ENCODE measurements around the gene SETBP1. TPM values are rescaled to one million over a fixed set of nuclear protein-coding genes. Genes with fewer than 3 reads are reported as not detected.

Gene SETBP1
- total and polyA plus RNA-seq, 4 donors: 23.1 to 39.8 (median 27.8) TPM

DNA sequence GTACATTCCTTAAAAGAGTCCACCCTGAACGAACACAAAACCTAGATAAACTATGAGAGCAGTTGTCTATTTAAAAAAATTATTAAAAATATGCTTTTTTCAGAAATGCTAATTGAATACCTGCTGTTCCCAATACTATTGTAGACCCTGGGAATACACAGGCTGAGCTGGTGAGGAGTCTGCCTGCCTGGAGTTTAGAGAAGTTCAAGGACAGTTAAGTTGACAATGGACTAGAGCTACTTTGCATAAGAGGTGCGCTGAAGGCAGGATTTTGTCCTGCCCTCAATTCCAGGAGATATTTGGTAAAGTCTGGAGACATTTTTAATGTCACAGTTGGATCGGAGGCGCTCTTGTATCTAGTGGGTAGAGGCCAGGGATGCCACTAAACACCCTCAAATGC, 110.2 kb downstream of the SETBP1 start:
- no peak overlapping the region for H3K4me3 ChIP-seq (ENCODE audit: low read depth, low read length)
- WGBS (ENCODE audit: insufficient coverage): 100% methylated on average over 1 of the region's 4 CpGs
- no peaks in the 10 kb centered on the region for H3K27me3 ChIP-seq (ENCODE audit: control insufficient read depth, insufficient read depth, low read length)
- no peaks in the 10 kb centered on the region for H3K9me3 ChIP-seq (ENCODE audit: control insufficient read depth, insufficient read depth, low read length)
- no peak overlapping the region for H3K27ac ChIP-seq (ENCODE audit: low read depth, low read length)
- no peaks in the 10 kb centered on the region for H3K36me3 ChIP-seq (ENCODE audit: control insufficient read depth, insufficient read depth, low read length)
- H3K4me1 ChIP-seq (ENCODE audit: control insufficient read depth, insufficient read depth, low read length): peaks cover 13% of the 10 kb centered on the region
- DNase-seq (ENCODE audit: low read depth in 4 of 6, low spot score in 6 of 6): no peak

DNA sequence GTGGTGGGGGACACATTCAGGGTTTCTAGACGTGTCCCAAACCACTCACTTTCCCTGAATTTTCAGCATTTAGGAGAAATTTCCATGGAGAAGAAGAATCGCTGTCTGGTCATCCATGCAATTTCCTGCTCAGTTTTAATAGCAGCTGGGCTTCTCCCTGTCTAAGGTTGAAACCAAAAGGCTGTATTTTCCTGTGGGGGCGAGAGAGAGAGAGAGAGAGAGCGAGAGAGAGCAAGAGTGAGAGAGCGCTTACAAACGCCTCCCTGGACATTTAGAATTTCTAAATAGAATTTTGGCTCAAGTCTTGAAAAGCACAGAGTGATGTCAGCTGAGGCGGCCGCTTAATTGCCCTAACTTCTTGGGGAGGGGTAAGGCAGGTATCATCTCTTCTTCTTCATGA, 110.8 kb downstream of the SETBP1 start:
- Histone ChIP-seq H3K27ac (ENCODE audit: low read depth, low read length) (peak overlapping the region; percentile 33), H3K4me3 (ENCODE audit: low read depth, low read length) (no peak overlapping the region), H3K27me3 (ENCODE audit: control insufficient read depth, insufficient read depth, low read length) (no peaks in the 10 kb centered on the region), H3K9me3 (ENCODE audit: control insufficient read depth, insufficient read depth, low read length) (no peaks in the 10 kb centered on the region), H3K36me3 (ENCODE audit: control insufficient read depth, insufficient read depth, low read length) (no peaks in the 10 kb centered on the region), H3K4me1 (ENCODE audit: control insufficient read depth, insufficient read depth, low read length) (peaks cover 13% of the 10 kb centered on the region)
- WGBS (ENCODE audit: insufficient coverage): 80% methylated on average over 1 of the region's 8 CpGs
- peak in 1 of 6 donors; percentile 39 for DNase-seq (ENCODE audit: low read depth in 4 of 6, low spot score in 6 of 6)

DNA sequence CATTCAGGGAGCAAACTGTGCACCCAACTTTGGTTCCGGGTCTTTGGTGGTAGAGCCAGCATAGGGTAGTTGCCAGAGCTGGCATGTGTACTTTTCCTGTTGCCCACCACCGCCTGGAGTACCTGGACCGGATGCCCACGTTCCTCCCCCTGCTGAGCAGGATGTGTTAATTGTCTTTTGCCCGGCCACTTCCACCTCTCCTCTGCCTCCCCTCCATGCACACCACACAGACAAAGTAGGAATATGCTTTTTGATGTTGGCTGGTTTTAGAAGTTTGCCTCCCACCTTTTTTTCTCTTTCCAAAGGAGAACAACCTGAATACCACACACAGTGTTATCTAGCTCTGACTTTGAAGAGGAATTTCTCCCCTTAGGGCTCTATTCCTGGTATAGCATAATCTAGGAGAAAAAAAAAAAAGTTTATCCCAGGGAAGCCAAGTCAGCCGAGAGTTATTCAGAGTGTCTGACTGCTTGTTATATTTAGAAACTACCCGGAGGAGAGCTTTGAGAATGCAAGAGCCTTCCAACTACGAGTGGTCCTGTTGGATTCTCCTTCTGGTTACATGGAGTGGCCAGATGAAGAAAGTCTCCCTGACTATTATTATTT, 111.9 kb downstream of the SETBP1 start:
- H3K27ac ChIP-seq (ENCODE audit: low read depth, low read length): no peak overlapping the region
- H3K4me1 ChIP-seq (ENCODE audit: control insufficient read depth, insufficient read depth, low read length): peaks cover 13% of the 10 kb centered on the region
- 57% methylated on average over 3 of the region's 8 CpGs for WGBS (ENCODE audit: insufficient coverage)
- H3K27me3 ChIP-seq (ENCODE audit: control insufficient read depth, insufficient read depth, low read length): no peaks in the 10 kb centered on the region
- DNase-seq (ENCODE audit: low read depth in 4 of 6, low spot score in 6 of 6): peak in 1 of 6 donors; percentile 70
- H3K9me3 ChIP-seq (ENCODE audit: control insufficient read depth, insufficient read depth, low read length): no peaks in the 10 kb centered on the region
- H3K4me3 ChIP-seq (ENCODE audit: low read depth, low read length): no peak overlapping the region
- no peaks in the 10 kb centered on the region for H3K36me3 ChIP-seq (ENCODE audit: control insufficient read depth, insufficient read depth, low read length)

DNA sequence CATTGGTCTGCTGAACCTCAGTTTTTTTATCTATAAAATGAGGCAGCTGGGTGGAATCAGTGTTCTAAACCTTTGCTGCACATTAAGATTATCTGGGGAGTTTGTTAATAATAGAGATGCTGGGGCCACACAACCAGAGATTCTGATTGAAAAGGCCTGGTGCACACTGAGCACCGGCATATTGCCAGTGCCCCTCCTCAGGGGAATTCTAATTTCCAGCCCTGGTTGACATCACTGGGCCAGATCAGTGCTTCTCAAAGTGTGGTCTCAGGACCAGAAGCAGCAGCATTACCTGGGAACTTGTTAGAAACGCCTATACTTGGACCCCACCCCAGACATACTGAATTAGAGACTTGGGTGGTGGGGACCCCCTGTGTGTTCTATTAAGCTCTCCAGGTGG, 112.5 kb downstream of the SETBP1 start:
- Histone ChIP-seq H3K27ac (ENCODE audit: low read depth, low read length) (no peak overlapping the region), H3K27me3 (ENCODE audit: control insufficient read depth, insufficient read depth, low read length) (no peaks in the 10 kb centered on the region), H3K4me1 (ENCODE audit: control insufficient read depth, insufficient read depth, low read length) (peaks cover 13% of the 10 kb centered on the region), H3K9me3 (ENCODE audit: control insufficient read depth, insufficient read depth, low read length) (no peaks in the 10 kb centered on the region), H3K4me3 (ENCODE audit: low read depth, low read length) (no peak overlapping the region), H3K36me3 (ENCODE audit: control insufficient read depth, insufficient read depth, low read length) (no peaks in the 10 kb centered on the region)
- no peak for DNase-seq (ENCODE audit: low read depth in 4 of 6, low spot score in 6 of 6)
- WGBS (ENCODE audit: insufficient coverage): 58% methylated on average over 1 of the region's 2 CpGs

DNA sequence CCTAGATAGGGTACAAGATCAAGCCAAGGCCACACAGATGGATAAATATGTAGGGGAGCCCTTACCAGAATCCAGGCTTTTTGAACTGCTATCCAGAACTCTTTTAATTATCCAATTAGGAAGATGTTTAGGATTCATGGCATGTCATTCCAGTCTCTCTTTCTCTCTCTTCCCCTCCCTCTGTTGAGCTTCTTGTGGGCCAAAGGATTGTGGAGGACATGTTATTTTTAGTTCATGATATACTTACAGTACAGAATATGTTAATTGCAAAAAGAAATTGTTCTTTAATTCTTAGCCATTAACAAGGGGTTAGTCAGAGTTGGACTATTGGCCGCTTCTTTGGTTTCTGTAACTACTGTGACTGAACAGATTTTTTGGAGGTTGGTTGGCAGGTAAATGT, 113.0 kb downstream of the SETBP1 start:
- no CpG with 5 or more reads among the region's 1 CpG for WGBS (ENCODE audit: insufficient coverage)
- DNase-seq (ENCODE audit: low read depth in 4 of 6, low spot score in 6 of 6): no peak
- Histone ChIP-seq H3K27me3 (ENCODE audit: control insufficient read depth, insufficient read depth, low read length) (no peaks in the 10 kb centered on the region), H3K27ac (ENCODE audit: low read depth, low read length) (no peak overlapping the region), H3K4me1 (ENCODE audit: control insufficient read depth, insufficient read depth, low read length) (peaks cover 13% of the 10 kb centered on the region), H3K36me3 (ENCODE audit: control insufficient read depth, insufficient read depth, low read length) (no peaks in the 10 kb centered on the region), H3K9me3 (ENCODE audit: control insufficient read depth, insufficient read depth, low read length) (no peaks in the 10 kb centered on the region), H3K4me3 (ENCODE audit: low read depth, low read length) (no peak overlapping the region)

DNA sequence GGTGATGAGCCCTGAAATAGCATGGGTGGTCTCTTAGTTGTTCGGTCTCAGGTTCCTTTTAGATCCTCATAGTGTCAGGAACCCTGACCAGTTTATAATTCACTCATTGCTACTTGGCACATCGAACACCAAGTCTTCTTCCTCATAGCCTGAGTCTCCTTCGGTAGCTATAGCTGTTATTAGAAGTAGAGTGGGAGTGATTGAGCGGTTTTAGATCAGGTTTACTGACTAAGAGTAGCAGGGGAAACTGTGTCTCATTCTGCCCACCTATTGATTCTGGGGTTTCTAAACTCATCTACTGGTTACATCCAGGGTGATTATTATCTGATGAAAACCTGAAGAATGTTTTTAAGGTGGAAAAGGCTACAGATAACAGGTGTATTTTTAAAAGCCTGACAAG, 114.6 kb downstream of the SETBP1 start:
- no peak overlapping the region for H3K27ac ChIP-seq (ENCODE audit: low read depth, low read length)
- DNase-seq (ENCODE audit: low read depth in 4 of 6, low spot score in 6 of 6): no peak
- H3K36me3 ChIP-seq (ENCODE audit: control insufficient read depth, insufficient read depth, low read length): no peaks in the 10 kb centered on the region
- no peaks in the 10 kb centered on the region for H3K9me3 ChIP-seq (ENCODE audit: control insufficient read depth, insufficient read depth, low read length)
- no peak overlapping the region for H3K4me3 ChIP-seq (ENCODE audit: low read depth, low read length)
- no CpG with 5 or more reads among the region's 4 CpGs for WGBS (ENCODE audit: insufficient coverage)
- no peaks in the 10 kb centered on the region for H3K27me3 ChIP-seq (ENCODE audit: control insufficient read depth, insufficient read depth, low read length)
- H3K4me1 ChIP-seq (ENCODE audit: control insufficient read depth, insufficient read depth, low read length): peaks cover 8% of the 10 kb centered on the region

DNA sequence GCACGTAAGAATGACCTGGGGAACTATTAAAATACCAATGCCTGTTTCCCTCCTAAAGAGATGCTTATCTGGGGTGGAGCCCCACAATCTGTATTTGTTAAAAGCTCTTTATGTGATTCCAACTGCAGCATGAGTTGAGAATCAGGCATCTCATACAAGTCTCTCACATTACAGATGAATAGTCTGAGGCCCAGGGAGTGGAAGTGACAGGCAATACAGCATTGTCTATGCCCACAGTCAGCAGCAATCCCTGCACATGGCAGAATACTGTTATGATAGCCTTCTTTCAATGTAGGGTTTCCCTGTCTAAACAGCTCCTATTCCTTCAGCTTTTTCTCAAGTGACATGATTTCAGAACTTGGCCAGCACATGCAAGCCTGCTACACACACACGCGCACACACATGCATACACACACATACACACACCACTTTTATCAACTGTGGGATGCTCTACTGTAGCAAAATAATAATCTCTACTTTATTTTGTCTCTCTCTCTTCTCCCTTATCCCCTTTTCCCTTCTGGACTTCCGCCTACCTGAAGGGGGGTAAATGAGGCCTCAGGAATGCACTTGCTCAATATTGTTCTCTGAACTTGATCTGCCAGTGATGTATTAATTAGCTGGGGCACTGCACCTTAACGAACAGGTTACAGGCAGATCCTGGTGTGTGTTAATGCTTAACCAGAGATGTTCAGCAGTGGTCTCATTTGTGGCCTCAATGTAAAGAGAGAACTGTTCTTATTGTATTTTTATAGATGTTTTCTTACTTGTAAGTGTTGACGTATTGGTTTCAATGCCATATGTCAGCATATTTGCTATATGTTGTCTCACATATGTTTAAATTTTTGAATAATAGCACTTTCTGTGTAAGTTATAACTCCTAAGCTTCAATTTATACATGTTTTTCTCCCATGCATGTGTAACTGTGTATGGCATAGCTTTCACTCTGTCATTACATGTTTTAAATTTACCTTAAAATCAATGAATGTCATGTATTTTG, 116.0 kb downstream of the SETBP1 start:
- H3K4me1 ChIP-seq (ENCODE audit: control insufficient read depth, insufficient read depth, low read length): peaks cover 5% of the 10 kb centered on the region
- 71% methylated on average over 5 of the region's 6 CpGs for WGBS (ENCODE audit: insufficient coverage)

DNA sequence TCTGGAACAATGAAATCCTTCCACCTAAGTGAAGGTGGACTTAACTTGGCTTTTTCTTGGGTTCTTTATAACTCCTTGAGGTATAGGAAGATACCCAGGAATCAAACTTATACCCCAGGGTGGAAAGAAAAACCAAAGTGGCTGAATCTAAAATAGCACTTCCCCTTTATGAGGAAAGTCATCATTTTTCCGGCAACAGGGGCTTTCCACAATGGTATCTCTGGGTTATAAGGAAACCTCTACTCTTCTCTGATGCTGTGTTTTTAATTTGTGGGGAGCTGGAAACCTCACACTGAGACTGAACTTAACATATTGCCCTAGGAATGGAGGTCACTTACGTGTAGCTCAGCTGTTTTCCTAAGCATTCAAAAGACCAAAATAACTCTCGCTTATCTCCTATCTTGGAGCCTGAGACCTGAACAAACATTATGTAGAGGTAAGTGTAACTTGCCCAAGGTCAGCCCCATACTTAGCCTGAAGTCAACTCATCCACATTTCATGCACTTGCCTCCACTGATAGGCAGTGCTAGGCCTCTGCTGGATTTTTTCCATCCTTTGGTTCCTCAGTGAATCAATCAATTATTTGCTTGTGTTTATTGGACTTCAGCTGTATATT, 117.9 kb downstream of the SETBP1 start:
- H3K4me1 ChIP-seq (ENCODE audit: control insufficient read depth, insufficient read depth, low read length): no peaks in the 10 kb centered on the region
- H3K9me3 ChIP-seq (ENCODE audit: control insufficient read depth, insufficient read depth, low read length): no peaks in the 10 kb centered on the region
- WGBS (ENCODE audit: insufficient coverage): no CpG with 5 or more reads among the region's 3 CpGs
- no peak overlapping the region for H3K4me3 ChIP-seq (ENCODE audit: low read depth, low read length)
- H3K27ac ChIP-seq (ENCODE audit: low read depth, low read length): no peak overlapping the region
- DNase-seq (ENCODE audit: low read depth in 4 of 6, low spot score in 6 of 6): no peak
- no peaks in the 10 kb centered on the region for H3K27me3 ChIP-seq (ENCODE audit: control insufficient read depth, insufficient read depth, low read length)
- H3K36me3 ChIP-seq (ENCODE audit: control insufficient read depth, insufficient read depth, low read length): no peaks in the 10 kb centered on the region

More for the DNA sequence above, 116.0 kb downstream of the SETBP1 start:
- Histone ChIP-seq H3K9me3 (ENCODE audit: control insufficient read depth, insufficient read depth, low read length) (no peaks in the 10 kb centered on the region), H3K27me3 (ENCODE audit: control insufficient read depth, insufficient read depth, low read length) (no peaks in the 10 kb centered on the region), H3K27ac (ENCODE audit: low read depth, low read length) (no peak overlapping the region), H3K36me3 (ENCODE audit: control insufficient read depth, insufficient read depth, low read length) (no peaks in the 10 kb centered on the region), H3K4me3 (ENCODE audit: low read depth, low read length) (no peak overlapping the region)
- peak in 1 of 6 donors; percentile 69 for DNase-seq (ENCODE audit: low read depth in 4 of 6, low spot score in 6 of 6)

DNA sequence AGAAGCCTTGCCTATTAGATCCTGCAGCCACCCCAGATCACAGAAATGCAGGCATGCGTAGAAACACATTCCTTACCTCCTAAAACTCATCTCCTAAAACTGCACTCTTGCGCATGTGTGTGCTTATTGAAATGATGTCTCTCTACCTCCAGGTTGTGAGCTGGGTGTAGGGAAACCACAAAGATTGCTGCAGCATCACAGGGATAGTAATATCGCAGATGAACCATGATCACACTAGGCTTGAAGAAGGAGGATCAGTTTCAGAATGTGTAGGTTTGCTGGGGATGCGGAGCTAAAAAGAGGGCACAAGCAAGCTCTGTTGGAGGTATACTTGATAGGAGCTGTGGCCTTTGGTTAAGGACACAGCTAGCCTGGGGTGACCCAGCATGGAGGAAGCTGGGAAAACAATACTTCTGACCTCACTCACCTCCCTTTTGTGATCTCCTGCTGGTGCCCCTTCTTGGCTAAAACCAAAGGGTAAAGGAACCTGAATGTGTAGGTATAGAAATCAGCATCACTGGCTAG, 118.8 kb downstream of the SETBP1 start:
- Histone ChIP-seq H3K4me3 (ENCODE audit: low read depth, low read length) (no peak overlapping the region), H3K27ac (ENCODE audit: low read depth, low read length) (no peak overlapping the region), H3K27me3 (ENCODE audit: control insufficient read depth, insufficient read depth, low read length) (no peaks in the 10 kb centered on the region), H3K36me3 (ENCODE audit: control insufficient read depth, insufficient read depth, low read length) (no peaks in the 10 kb centered on the region), H3K9me3 (ENCODE audit: control insufficient read depth, insufficient read depth, low read length) (no peaks in the 10 kb centered on the region), H3K4me1 (ENCODE audit: control insufficient read depth, insufficient read depth, low read length) (no peaks in the 10 kb centered on the region)
- DNase-seq (ENCODE audit: low read depth in 4 of 6, low spot score in 6 of 6): no peak
- 90% methylated on average over 2 of the region's 4 CpGs for WGBS (ENCODE audit: insufficient coverage)

Measured in spinal cord (tissue), 10 donors.